Measurements from ENCODE around the gene TMA7. TPM values are rescaled to one million over a fixed set of nuclear protein-coding genes. Genes with fewer than 3 reads are reported as not detected.

Gene TMA7
- polyA plus RNA-seq, 1 donor from 2014 or later, result 1,747 TPM

- H3K4me2 ChIP-seq (ENCODE audit: low read length), result no peak overlapping the region
- no peaks in the 10 kb centered on the region for H3K36me3 ChIP-seq (ENCODE audit: insufficient read depth, low read length)
- no peaks in the 10 kb centered on the region for H3F3A ChIP-seq (ENCODE audit: insufficient read depth, low read length, poor library complexity, severe bottlenecking)
- H3K9me3 ChIP-seq (ENCODE audit: low read length), result no peaks in the 10 kb centered on the region
- no peaks in the 10 kb centered on the region for H3K27me3 ChIP-seq (ENCODE audit: insufficient read depth, low read depth, low read length)
- H3K9ac ChIP-seq (ENCODE audit: low read length), result no peak overlapping the region
- no peaks in the 10 kb centered on the region for H3K9me2 ChIP-seq (ENCODE audit: insufficient read depth, low read length)
- H4K20me1 ChIP-seq (ENCODE audit: insufficient read depth), result no peaks in the 10 kb centered on the region
- TF ChIP-seq MXI1 (conservative IDR thresholded peaks at IDR 0.05; ENCODE audit: poor library complexity, severe bottlenecking) (no peak), SMC3 (conservative IDR thresholded peaks at IDR 0.05; ENCODE audit: poor library complexity) (no peak)
- TF ChIP-seq, protein P1, sequence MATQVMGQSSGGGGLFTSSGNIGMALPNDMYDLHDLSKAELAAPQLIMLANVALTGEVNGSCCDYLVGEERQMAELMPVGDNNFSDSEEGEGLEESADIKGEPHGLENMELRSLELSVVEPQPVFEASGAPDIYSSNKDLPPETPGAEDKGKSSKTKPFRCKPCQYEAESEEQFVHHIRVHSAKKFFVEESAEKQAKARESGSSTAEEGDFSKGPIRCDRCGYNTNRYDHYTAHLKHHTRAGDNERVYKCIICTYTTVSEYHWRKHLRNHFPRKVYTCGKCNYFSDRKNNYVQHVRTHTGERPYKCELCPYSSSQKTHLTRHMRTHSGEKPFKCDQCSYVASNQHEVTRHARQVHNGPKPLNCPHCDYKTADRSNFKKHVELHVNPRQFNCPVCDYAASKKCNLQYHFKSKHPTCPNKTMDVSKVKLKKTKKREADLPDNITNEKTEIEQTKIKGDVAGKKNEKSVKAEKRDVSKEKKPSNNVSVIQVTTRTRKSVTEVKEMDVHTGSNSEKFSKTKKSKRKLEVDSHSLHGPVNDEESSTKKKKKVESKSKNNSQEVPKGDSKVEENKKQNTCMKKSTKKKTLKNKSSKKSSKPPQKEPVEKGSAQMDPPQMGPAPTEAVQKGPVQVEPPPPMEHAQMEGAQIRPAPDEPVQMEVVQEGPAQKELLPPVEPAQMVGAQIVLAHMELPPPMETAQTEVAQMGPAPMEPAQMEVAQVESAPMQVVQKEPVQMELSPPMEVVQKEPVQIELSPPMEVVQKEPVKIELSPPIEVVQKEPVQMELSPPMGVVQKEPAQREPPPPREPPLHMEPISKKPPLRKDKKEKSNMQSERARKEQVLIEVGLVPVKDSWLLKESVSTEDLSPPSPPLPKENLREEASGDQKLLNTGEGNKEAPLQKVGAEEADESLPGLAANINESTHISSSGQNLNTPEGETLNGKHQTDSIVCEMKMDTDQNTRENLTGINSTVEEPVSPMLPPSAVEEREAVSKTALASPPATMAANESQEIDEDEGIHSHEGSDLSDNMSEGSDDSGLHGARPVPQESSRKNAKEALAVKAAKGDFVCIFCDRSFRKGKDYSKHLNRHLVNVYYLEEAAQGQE (IDR thresholded peaks at IDR 0.05; ENCODE audit: borderline replicate concordance), result no peak
- no peak overlapping the region for H2AFZ ChIP-seq (ENCODE audit: low read depth, low read length)
- H3K4me3 ChIP-seq (ENCODE audit: low read length), result no peak overlapping the region
- H3K79me2 ChIP-seq (replicated peaks; ENCODE audit: insufficient read depth, low read length), result no peaks in the 10 kb centered on the region
- no peak overlapping the region for H3K27ac ChIP-seq (ENCODE audit: low read length)
Measured at GRCh38 chr3:48413611-48414010, 26.4 kb upstream of the TMA7 start.

- no peak overlapping the region for H3K27ac ChIP-seq (ENCODE audit: low read length)
- no peaks in the 10 kb centered on the region for H4K20me1 ChIP-seq (ENCODE audit: insufficient read depth)
- no peak overlapping the region for H3K9ac ChIP-seq (ENCODE audit: low read length)
- peak; percentile 9 for TF ChIP-seq POLR2AphosphoS5 (IDR thresholded peaks at IDR 0.05)
- TF ChIP-seq, protein P1 (IDR thresholded peaks at IDR 0.05; ENCODE audit: borderline replicate concordance), result no peak
- no peaks in the 10 kb centered on the region for H3K27me3 ChIP-seq (ENCODE audit: insufficient read depth, low read depth, low read length)
- no peak overlapping the region for H2AFZ ChIP-seq (ENCODE audit: low read depth, low read length)
- no peak overlapping the region for H3K4me2 ChIP-seq (ENCODE audit: low read length)
- H3K79me2 ChIP-seq (replicated peaks; ENCODE audit: insufficient read depth, low read length), result no peaks in the 10 kb centered on the region
- no peaks in the 10 kb centered on the region for H3F3A ChIP-seq (ENCODE audit: insufficient read depth, low read length, poor library complexity, severe bottlenecking)
- no peaks in the 10 kb centered on the region for H3K36me3 ChIP-seq (ENCODE audit: insufficient read depth, low read length)
- no peaks in the 10 kb centered on the region for H3K9me3 ChIP-seq (ENCODE audit: low read length)
- no peaks in the 10 kb centered on the region for H3K9me2 ChIP-seq (ENCODE audit: insufficient read depth, low read length)
- H3K4me3 ChIP-seq (ENCODE audit: low read length), result no peak overlapping the region
Measured at GRCh38 chr3:48414376-48415250, 25.4 kb upstream of the TMA7 start.

Measured in neural cell (in vitro differentiated cells).